ENCODE measurements around the gene NOD2.

- TF ChIP-seq CTCF (IDR thresholded peaks at IDR 0.05; ENCODE audit: low read depth, low read length, missing input control), result no peak
- TF ChIP-seq MAX (IDR thresholded peaks at IDR 0.05), result no peak
- TF ChIP-seq ATF3 (IDR thresholded peaks at IDR 0.05), result no peak
These were observed 29.6 kb downstream of the NOD2 start for GRCh38 chr16:50722960-50723359.

All from liver (tissue), 3 donors.